Mesodermal cell (in vitro differentiated cells): ENCODE measurements around the gene GALNT2.

Source experiments
- H3K27ac ChIP-seq: 2 replicates; pipeline ENCODE4 v1.7.0; 2013; ENCODE audit warnings: mild to moderate bottlenecking, low read depth, low read length, moderate library complexity; ENCODE audit not compliant: severe bottlenecking
- H3K36me3 ChIP-seq: 2 replicates; pipeline ENCODE4 v1.7.1; 2013; ENCODE audit warnings: mild to moderate bottlenecking, low read length, moderate library complexity; ENCODE audit not compliant: control insufficient read depth, insufficient read depth
- H3K4me1 ChIP-seq: one replicate; pipeline ENCODE4 v1.7.1; 2013; ENCODE audit warnings: mild to moderate bottlenecking, low read length; ENCODE audit not compliant: insufficient read depth, control insufficient read depth, poor library complexity, severe bottlenecking
- H3K4me3 ChIP-seq: 2 replicates; pipeline ENCODE4 v1.7.0; 2013; ENCODE audit warnings: low read length, control low read depth, mild to moderate bottlenecking; ENCODE audit not compliant: insufficient read depth, poor library complexity, severe bottlenecking; ENCODE audit errors: extremely low read depth
- H3K9me3 ChIP-seq: 2 replicates; pipeline ENCODE4 v1.7.1; 2013; ENCODE audit warnings: mild to moderate bottlenecking, low read length, moderate library complexity; ENCODE audit not compliant: control insufficient read depth
- WGBS, 2 experiments: methylation state at CpG; one replicate each; pipeline ENCODE4 v1.1.5; 2013; ENCODE audit warnings: missing lambda C conversion rate in 2 of 2; ENCODE audit not compliant: insufficient coverage in 2 of 2; 5-methylcytosine and 5-hydroxymethylcytosine counted together

Gene GALNT2

GRCh38 chr1:230301822-230302221, 234.8 kb downstream of the GALNT2 start:
- no peaks in the 10 kb centered on the region for H3K36me3 ChIP-seq
- no peaks in the 10 kb centered on the region for H3K9me3 ChIP-seq
- 89 to 96% methylated on average over 6 of the region's 6 CpGs for WGBS, 2 experiments
- no peaks in the 10 kb centered on the region for H3K4me1 ChIP-seq
- no peak overlapping the region for H3K27ac ChIP-seq
- no peak overlapping the region for H3K4me3 ChIP-seq

GRCh38 chr1:230303069-230303468, 236.0 kb downstream of the GALNT2 start:
- no peak overlapping the region for H3K27ac ChIP-seq
- no peaks in the 10 kb centered on the region for H3K4me1 ChIP-seq
- no peak overlapping the region for H3K4me3 ChIP-seq
- H3K36me3 ChIP-seq = no peaks in the 10 kb centered on the region
- WGBS, 2 experiments = 90 to 93% methylated on average over 6 of the region's 6 CpGs
- no peaks in the 10 kb centered on the region for H3K9me3 ChIP-seq

- Histone ChIP-seq H3K4me1 (no peaks in the 10 kb centered on the region), H3K36me3 (no peaks in the 10 kb centered on the region), H3K9me3 (no peaks in the 10 kb centered on the region), H3K4me3 (no peak overlapping the region), H3K27ac (no peak overlapping the region)
- WGBS, 2 experiments = 90 to 97% methylated on average over 5 of the region's 6 CpGs
Observed at GRCh38 chr1:230303822-230304221, 236.8 kb downstream of the GALNT2 start.

GRCh38 chr1:230306169-230306568, 239.1 kb downstream of the GALNT2 start:
- Histone ChIP-seq H3K4me3 (no peak overlapping the region), H3K27ac (no peak overlapping the region), H3K4me1 (no peaks in the 10 kb centered on the region), H3K9me3 (no peaks in the 10 kb centered on the region), H3K36me3 (no peaks in the 10 kb centered on the region)
- 100% methylated on average over 2 of the region's 4 CpGs; no CpG with 5 or more reads in 1 of the 2 experiments for WGBS, 2 experiments

- Histone ChIP-seq H3K9me3 (no peaks in the 10 kb centered on the region), H3K4me3 (no peak overlapping the region), H3K27ac (no peak overlapping the region), H3K36me3 (no peaks in the 10 kb centered on the region), H3K4me1 (no peaks in the 10 kb centered on the region)
- 58 to 73% methylated on average over 3 to 4 of the region's 4 CpGs for WGBS, 2 experiments
Observed at GRCh38 chr1:230307213-230307612, 240.2 kb downstream of the GALNT2 start.

- H3K9me3 ChIP-seq = no peaks in the 10 kb centered on the region
- H3K4me3 ChIP-seq = no peak overlapping the region
- H3K4me1 ChIP-seq = no peaks in the 10 kb centered on the region
- no peaks in the 10 kb centered on the region for H3K36me3 ChIP-seq
- WGBS, 2 experiments = 83 to 91% methylated on average over 3 to 8 of the region's 8 CpGs
- H3K27ac ChIP-seq = no peak overlapping the region
Observed at GRCh38 chr1:230308039-230308438, 241.0 kb downstream of the GALNT2 start.

- WGBS, 2 experiments = 94 to 96% methylated on average over 17 of the region's 17 CpGs
Observed at GRCh38 chr1:230308821-230309220, 241.8 kb downstream of the GALNT2 start.

GRCh38 chr1:230309646-230310177, 242.7 kb downstream of the GALNT2 start:
- Histone ChIP-seq H3K36me3 (no peaks in the 10 kb centered on the region), H3K9me3 (no peaks in the 10 kb centered on the region), H3K27ac (no peak overlapping the region), H3K4me1 (no peaks in the 10 kb centered on the region), H3K4me3 (no peak overlapping the region)
- 85 to 90% methylated on average over 15 of the region's 15 CpGs for WGBS, 2 experiments

More at GRCh38 chr1:230308821-230309220, 241.8 kb downstream of the GALNT2 start:
- Histone ChIP-seq H3K4me1 (no peaks in the 10 kb centered on the region), H3K36me3 (no peaks in the 10 kb centered on the region), H3K9me3 (no peaks in the 10 kb centered on the region), H3K4me3 (no peak overlapping the region), H3K27ac (no peak overlapping the region)

- Histone ChIP-seq H3K4me3 (no peak overlapping the region), H3K4me1 (no peaks in the 10 kb centered on the region), H3K9me3 (no peaks in the 10 kb centered on the region), H3K27ac (no peak overlapping the region), H3K36me3 (no peaks in the 10 kb centered on the region)
- 41 to 50% methylated on average over 9 of the region's 14 CpGs for WGBS, 2 experiments
Observed at GRCh38 chr1:230310381-230311163, 243.5 kb downstream of the GALNT2 start.

GRCh38 chr1:230312676-230313075, 245.6 kb downstream of the GALNT2 start:
- Histone ChIP-seq H3K9me3 (no peaks in the 10 kb centered on the region), H3K36me3 (no peaks in the 10 kb centered on the region), H3K27ac (no peak overlapping the region), H3K4me3 (no peak overlapping the region), H3K4me1 (no peaks in the 10 kb centered on the region)
- WGBS, 2 experiments = 100% methylated on average over 1 of the region's 3 CpGs; no CpG with 5 or more reads in 1 of the 2 experiments
